HEK293 (cell line): Measurements from ENCODE around the gene CALML4.
"Not testable (repeated sequence)": the region's sequence is repeated elsewhere in the genome, so short reads cannot be mapped to it uniquely, and the experiment has no call there.

Experiments
- GLIS1 ChIP-seq: fragments of 450-650 bp; formaldehyde crosslinking; IDR thresholded peaks from 2 replicates; pipeline ENCODE4 v1.5.1; 2016; ENCODE audit warnings: missing biosample characterization, missing genetic modification characterization
- ZNF311 ChIP-seq: fragments of 450-650 bp; formaldehyde crosslinking; IDR thresholded peaks from 2 replicates; pipeline ENCODE4 v1.5.1; 2017; ENCODE audit warnings: missing biosample characterization, missing genetic modification characterization, borderline replicate concordance
- ZNF48 ChIP-seq: fragments of 450-650 bp; formaldehyde crosslinking; IDR thresholded peaks from 2 replicates; pipeline ENCODE4 v1.5.1; 2016; ENCODE audit warnings: missing biosample characterization, missing genetic modification characterization
- ZNF626 ChIP-seq: fragments of 450-650 bp; sonication (Bioruptor Pico); formaldehyde crosslinking; IDR thresholded peaks from 2 replicates; pipeline ENCODE4 v1.5.1; 2018; ENCODE audit warnings: missing biosample characterization, missing genetic modification characterization, inconsistent platforms
- TF ChIP-seq, protein P1 (sequence below): fragments of 450-650 bp; formaldehyde crosslinking; IDR thresholded peaks from 2 replicates; pipeline ENCODE4 v1.5.1; 2016; ENCODE audit warnings: missing biosample characterization, missing genetic modification characterization

DNA sequence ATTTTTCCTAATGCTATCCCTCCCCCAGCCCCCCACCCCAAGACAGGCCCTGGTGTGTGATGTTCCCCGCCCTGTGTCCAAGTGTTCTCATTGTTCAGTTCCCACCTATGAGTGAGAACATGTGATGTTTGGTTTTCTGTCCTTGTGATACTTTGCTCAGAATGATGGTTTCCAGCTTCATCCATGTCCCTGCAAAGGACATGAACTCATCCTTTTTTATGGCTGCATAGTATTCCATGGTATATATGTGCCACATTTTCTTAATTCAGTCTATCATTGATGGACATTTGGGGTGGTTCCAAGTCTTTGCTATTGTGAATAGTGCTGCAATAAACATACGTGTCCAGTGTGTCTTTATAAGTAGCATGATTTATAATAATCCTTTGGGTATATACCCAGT is 33.1 kb downstream of the CALML4 start:
- TF ChIP-seq, protein P1, sequence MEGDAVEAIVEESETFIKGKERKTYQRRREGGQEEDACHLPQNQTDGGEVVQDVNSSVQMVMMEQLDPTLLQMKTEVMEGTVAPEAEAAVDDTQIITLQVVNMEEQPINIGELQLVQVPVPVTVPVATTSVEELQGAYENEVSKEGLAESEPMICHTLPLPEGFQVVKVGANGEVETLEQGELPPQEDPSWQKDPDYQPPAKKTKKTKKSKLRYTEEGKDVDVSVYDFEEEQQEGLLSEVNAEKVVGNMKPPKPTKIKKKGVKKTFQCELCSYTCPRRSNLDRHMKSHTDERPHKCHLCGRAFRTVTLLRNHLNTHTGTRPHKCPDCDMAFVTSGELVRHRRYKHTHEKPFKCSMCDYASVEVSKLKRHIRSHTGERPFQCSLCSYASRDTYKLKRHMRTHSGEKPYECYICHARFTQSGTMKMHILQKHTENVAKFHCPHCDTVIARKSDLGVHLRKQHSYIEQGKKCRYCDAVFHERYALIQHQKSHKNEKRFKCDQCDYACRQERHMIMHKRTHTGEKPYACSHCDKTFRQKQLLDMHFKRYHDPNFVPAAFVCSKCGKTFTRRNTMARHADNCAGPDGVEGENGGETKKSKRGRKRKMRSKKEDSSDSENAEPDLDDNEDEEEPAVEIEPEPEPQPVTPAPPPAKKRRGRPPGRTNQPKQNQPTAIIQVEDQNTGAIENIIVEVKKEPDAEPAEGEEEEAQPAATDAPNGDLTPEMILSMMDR = not testable (repeated sequence)
- not testable (repeated sequence) for TF ChIP-seq GLIS1 (tag by site-specific recombination); ZNF626; ZNF48; ZNF311 (tag by site-specific recombination)
